ENCODE measurements around the gene LRP5. TPM values are rescaled to one million over a fixed set of nuclear protein-coding genes. Genes with fewer than 3 reads are reported as not detected.

Gene LRP5
- total RNA-seq, 1 donor from 2014 or later = 44.3 TPM

DNA sequence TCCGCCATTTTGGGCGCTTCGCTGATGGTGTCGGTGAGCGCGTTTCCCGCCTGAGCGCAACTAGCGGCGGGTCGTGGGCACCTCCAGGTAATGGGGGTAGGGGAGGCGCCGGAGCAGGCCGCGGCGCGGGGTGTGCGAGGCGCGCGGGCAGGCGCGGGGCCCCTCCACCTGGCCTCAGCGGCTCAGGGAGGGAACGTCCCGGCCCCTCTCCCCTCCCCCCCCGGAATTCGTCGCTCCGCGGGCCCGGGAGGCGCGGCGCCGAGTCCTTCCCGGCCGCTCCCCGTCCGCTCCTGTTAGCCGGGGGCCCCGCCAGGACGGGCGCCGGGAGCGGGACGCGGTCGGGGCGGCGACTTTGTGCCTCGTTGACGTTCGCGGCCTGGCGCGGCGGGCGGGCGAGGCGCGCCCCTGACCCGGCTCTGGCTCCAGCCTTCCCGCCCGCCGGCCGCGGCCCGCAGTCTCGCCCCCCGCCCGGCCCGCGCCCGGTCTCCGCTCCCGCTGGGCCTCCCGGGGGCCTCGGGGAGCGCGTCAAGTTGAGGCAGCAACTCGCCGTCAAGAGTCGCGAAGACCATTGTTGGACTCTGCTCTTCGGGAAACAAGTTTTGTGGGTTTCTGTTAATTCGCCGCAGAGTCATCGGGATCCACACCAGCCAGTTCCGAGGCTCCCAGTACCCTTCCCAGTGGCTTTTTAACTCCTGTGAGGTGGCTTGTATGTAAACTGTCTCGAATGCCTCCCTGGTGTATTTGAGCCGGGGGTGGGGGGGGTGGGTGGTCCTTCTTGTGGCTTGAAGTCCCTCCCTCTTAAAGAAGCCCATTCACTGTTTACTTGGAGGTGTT lies 148.6 kb downstream of the LRP5 start, which contains the start of gene PPP6R3:
TSS of gene PPP6R3 (plus strand) at position 12 of the 834 bp plus-strand sequence. CDS start 76,913 bp downstream, outside the sequence.
- peak within 1 kb of the TSS; percentile 96 for H3K27ac Mint-ChIP-seq (ENCODE audit: unreplicated experiment)
- peak within 1 kb of the TSS; percentile 99 for H3K4me3 Mint-ChIP-seq
- peaks cover 7% of the 10 kb centered on the region for H3K27me3 Mint-ChIP-seq (ENCODE audit: low read depth)
- TF ChIP-seq, protein P1, sequence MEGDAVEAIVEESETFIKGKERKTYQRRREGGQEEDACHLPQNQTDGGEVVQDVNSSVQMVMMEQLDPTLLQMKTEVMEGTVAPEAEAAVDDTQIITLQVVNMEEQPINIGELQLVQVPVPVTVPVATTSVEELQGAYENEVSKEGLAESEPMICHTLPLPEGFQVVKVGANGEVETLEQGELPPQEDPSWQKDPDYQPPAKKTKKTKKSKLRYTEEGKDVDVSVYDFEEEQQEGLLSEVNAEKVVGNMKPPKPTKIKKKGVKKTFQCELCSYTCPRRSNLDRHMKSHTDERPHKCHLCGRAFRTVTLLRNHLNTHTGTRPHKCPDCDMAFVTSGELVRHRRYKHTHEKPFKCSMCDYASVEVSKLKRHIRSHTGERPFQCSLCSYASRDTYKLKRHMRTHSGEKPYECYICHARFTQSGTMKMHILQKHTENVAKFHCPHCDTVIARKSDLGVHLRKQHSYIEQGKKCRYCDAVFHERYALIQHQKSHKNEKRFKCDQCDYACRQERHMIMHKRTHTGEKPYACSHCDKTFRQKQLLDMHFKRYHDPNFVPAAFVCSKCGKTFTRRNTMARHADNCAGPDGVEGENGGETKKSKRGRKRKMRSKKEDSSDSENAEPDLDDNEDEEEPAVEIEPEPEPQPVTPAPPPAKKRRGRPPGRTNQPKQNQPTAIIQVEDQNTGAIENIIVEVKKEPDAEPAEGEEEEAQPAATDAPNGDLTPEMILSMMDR (conservative IDR thresholded peaks at IDR 0.05) = no peak
- DNase-seq (ENCODE audit: low read depth, low spot score) = no peak
- no peaks in the 10 kb centered on the region for H3K9me3 Mint-ChIP-seq
- H3K36me3 Mint-ChIP-seq (ENCODE audit: low read depth) = peaks cover 2% of the 10 kb centered on the region
- H3K4me1 Mint-ChIP-seq = peaks cover 41% of the 10 kb centered on the region

DNA sequence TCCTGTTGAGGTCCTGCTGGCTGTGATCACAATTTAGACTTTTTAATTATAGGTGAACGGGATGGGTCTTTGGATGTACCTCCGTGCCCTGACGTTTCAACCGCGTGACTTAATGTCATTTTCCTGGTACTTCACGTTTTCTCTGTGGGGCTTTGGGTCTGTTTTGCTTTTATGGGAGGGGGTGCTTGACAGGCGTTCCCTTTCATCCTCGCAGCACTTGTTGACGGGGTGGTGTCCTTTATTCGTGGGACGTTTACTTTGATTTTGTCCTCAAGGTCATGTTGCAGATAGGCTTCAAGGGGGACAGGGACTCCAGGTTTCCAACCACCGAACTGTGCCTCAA lies 149.2 kb downstream of the LRP5 start:
- H3K27me3 Mint-ChIP-seq (ENCODE audit: low read depth) = peaks cover 7% of the 10 kb centered on the region
- peak overlapping the region; percentile 92 for H3K4me3 Mint-ChIP-seq
- H3K9me3 Mint-ChIP-seq = no peaks in the 10 kb centered on the region
- TF ChIP-seq, protein P1 (conservative IDR thresholded peaks at IDR 0.05) = no peak
- no peak overlapping the region for H3K27ac Mint-ChIP-seq (ENCODE audit: unreplicated experiment)
- peaks cover 44% of the 10 kb centered on the region for H3K4me1 Mint-ChIP-seq
- H3K36me3 Mint-ChIP-seq (ENCODE audit: low read depth) = peaks cover 2% of the 10 kb centered on the region
- no peak for DNase-seq (ENCODE audit: low read depth, low spot score)

DNA sequence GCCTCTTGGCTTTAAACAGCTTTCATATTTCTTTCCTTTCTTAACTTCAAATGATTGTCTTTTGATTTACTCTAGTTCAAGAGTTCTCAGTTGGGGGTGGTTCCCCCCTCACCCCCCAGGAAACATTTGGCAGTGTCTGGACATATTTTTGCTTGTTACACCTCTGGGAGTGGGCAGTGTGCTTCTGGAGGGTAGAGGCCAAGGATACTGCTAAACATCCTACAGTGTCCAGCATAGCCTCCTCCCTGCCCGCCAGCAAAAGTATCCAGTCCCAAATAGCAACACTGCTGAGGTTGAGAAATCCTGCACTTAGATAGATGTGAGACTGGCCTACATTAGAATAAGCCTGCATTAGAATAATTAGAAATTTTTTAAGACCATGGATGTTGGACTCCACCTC lies 151.3 kb downstream of the LRP5 start:
- Mint-ChIP-seq H3K4me1 (peaks cover 59% of the 10 kb centered on the region), H3K9me3 (no peaks in the 10 kb centered on the region), H3K27ac (ENCODE audit: unreplicated experiment) (no peak overlapping the region), H3K36me3 (ENCODE audit: low read depth) (peaks cover 2% of the 10 kb centered on the region), H3K27me3 (ENCODE audit: low read depth) (peaks cover 7% of the 10 kb centered on the region), H3K4me3 (peak overlapping the region; percentile 81)
- TF ChIP-seq, protein P1 (conservative IDR thresholded peaks at IDR 0.05) = no peak
- DNase-seq (ENCODE audit: low read depth, low spot score) = no peak

DNA sequence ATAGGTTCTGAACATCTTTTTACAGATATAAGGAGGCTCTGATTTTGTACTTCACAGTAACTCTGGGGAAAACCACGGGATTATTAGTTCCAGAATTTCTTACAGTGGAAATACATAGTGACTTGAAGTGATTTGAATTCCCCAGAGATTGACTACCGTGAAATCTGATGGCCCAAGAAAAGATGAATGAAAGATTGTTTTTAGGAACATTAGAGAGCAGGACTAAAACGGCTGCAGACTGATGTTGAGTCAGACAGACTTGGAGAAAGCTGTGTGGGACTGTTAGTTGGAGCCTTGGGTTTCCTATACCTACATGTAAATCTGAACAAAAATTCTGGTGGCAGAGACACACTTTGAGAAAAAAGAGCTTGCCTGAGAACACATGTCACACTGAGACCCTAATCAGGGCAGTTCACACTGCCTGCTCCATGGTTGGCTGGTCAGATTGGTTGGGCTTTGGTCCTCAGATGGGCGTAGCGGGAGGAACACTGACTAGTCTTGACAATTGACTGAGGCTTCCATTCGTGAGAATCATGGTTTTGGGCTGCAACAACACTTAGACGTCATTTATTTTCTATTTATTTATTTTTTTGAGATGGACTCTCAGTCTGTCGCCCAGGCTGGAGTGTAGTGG lies 154.9 kb downstream of the LRP5 start:
- no peak for DNase-seq (ENCODE audit: low read depth, low spot score)
- no peak overlapping the region for H3K27ac Mint-ChIP-seq (ENCODE audit: unreplicated experiment)
- H3K36me3 Mint-ChIP-seq (ENCODE audit: low read depth) = peaks cover 17% of the 10 kb centered on the region
- TF ChIP-seq, protein P1 (conservative IDR thresholded peaks at IDR 0.05) = no peak
- peaks cover 72% of the 10 kb centered on the region for H3K4me1 Mint-ChIP-seq
- H3K4me3 Mint-ChIP-seq = peak overlapping the region; percentile 18
- H3K9me3 Mint-ChIP-seq = peaks cover 4% of the 10 kb centered on the region
- H3K27me3 Mint-ChIP-seq (ENCODE audit: low read depth) = no peaks in the 10 kb centered on the region

DNA sequence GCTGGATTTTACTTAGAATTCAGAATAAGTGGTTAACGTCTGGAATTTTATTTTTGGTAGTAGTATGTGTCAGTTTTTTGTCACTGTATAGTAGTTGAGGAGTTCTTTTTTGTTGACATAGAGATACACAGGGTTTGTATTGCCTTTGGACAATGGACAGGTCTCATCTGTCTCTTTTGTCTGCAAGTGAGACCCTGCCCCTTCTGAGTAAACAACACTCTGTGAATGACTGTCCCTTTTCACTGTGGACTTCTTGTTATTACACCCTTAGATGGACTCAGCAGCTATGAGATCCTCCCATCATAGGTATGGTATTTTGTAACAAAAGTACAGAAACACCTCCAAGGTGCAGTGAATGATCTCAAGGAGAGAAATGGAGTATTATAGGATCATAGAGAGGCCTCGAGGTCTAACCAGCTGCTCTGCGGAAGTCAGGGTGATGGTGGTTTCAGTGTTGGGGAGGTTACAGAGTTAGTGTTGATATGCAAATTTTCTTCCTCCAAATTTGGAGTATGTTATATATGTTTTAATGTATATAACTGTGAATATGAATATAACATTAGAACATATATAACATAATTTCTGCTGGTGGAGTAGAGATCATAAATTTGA lies 155.9 kb downstream of the LRP5 start:
- H3K9me3 Mint-ChIP-seq = peaks cover 4% of the 10 kb centered on the region
- no peak for DNase-seq (ENCODE audit: low read depth, low spot score)
- no peak overlapping the region for H3K27ac Mint-ChIP-seq (ENCODE audit: unreplicated experiment)
- H3K4me1 Mint-ChIP-seq = peaks cover 65% of the 10 kb centered on the region
- H3K4me3 Mint-ChIP-seq = no peak overlapping the region
- no peaks in the 10 kb centered on the region for H3K27me3 Mint-ChIP-seq (ENCODE audit: low read depth)
- H3K36me3 Mint-ChIP-seq (ENCODE audit: low read depth) = peaks cover 27% of the 10 kb centered on the region
- TF ChIP-seq, protein P1 (conservative IDR thresholded peaks at IDR 0.05) = no peak
